Bronchial epithelial cell (primary cell): ENCODE results near the gene STARD7. TPM values are rescaled to one million over a fixed set of nuclear protein-coding genes. Genes with fewer than 3 reads are reported as not detected.

Experiments
- DNase-seq: peaks from one replicate; pipeline ENCODE4 v3.0.0-alpha.2; 2010; ENCODE audit warnings: low read depth
- FAIRE-seq: peaks from 2 replicates; lab custom pipeline; 2011; peaks lifted over from hg19 to GRCh38; lab: Jason Lieb, UNC
- H3K27me3 ChIP-seq: 2 replicates; pipeline ENCODE4 v1.5.1; 2011; ENCODE audit warnings: low read length; ENCODE audit not compliant: control insufficient read depth, insufficient read depth
- H3K36me3 ChIP-seq: 2 replicates; pipeline ENCODE4 v1.5.1; 2011; ENCODE audit warnings: low read length; ENCODE audit not compliant: control insufficient read depth, insufficient read depth
- H3K4me3 ChIP-seq: 2 replicates; pipeline ENCODE4 v1.5.1; 2011; ENCODE audit warnings: mild to moderate bottlenecking, low read depth, low read length, control low read depth
- CTCF ChIP-seq: IDR thresholded peaks from 2 replicates; pipeline ENCODE4 v1.5.1; 2011; ENCODE audit warnings: mild to moderate bottlenecking, moderate library complexity, low read length, control low read depth, inconsistent platforms; ENCODE audit not compliant: insufficient read depth, severe bottlenecking
- total RNA-seq: library from RNA; depleted of rRNA; stranded (reverse); fragments of >200 nt; gene quantifications from 2 replicates; pipeline ENCODE4 v1.2.1, GENCODE V29; 2014

The STARD7 gene
- total RNA-seq, 1 donor from 2014 or later, result 93.7 TPM

GRCh38 chr2:96197546-96198255, 10.9 kb downstream of the STARD7 start:
- no peaks in the 10 kb centered on the region for H3K27me3 ChIP-seq
- TF ChIP-seq CTCF, result no peak
- peaks cover 7% of the 10 kb centered on the region for H3K36me3 ChIP-seq
- no peak overlapping the region for H3K4me3 ChIP-seq
- DNase-seq, result no peak
- FAIRE-seq, result no peak

GRCh38 chr2:96195410-96196066, 13.1 kb downstream of the STARD7 start:
- DNase-seq, result no peak
- no peak for TF ChIP-seq CTCF
- H3K27me3 ChIP-seq, result no peaks in the 10 kb centered on the region
- peaks cover 10% of the 10 kb centered on the region for H3K36me3 ChIP-seq
- no peak overlapping the region for H3K4me3 ChIP-seq
- FAIRE-seq, result no peak

- FAIRE-seq (no peak), DNase-seq (no peak)
- Histone ChIP-seq H3K27me3 (no peaks in the 10 kb centered on the region), H3K4me3 (no peak overlapping the region), H3K36me3 (peaks cover 16% of the 10 kb centered on the region)
- no peak for TF ChIP-seq CTCF
These were observed 16.5 kb downstream of the STARD7 start for GRCh38 chr2:96191937-96192670.

GRCh38 chr2:96188821-96189526, 19.7 kb downstream of the STARD7 start:
- no peak overlapping the region for H3K4me3 ChIP-seq
- TF ChIP-seq CTCF, result no peak

GRCh38 chr2:96186562-96186961, 22.1 kb downstream of the STARD7 start:
- peaks cover 8% of the 10 kb centered on the region for H3K36me3 ChIP-seq

More at GRCh38 chr2:96188821-96189526, 19.7 kb downstream of the STARD7 start:
- FAIRE-seq (no peak), DNase-seq (no peak)
- Histone ChIP-seq H3K27me3 (no peaks in the 10 kb centered on the region), H3K36me3 (peaks cover 15% of the 10 kb centered on the region)

More at GRCh38 chr2:96186562-96186961, 22.1 kb downstream of the STARD7 start:
- Histone ChIP-seq H3K4me3 (no peak overlapping the region), H3K27me3 (no peaks in the 10 kb centered on the region)
- DNase-seq, result no peak
- FAIRE-seq, result no peak
- no peak for TF ChIP-seq CTCF
